HepG2 (cell line): Measurements from ENCODE around the gene CNTFR. TPM values are rescaled to one million over a fixed set of nuclear protein-coding genes. Genes with fewer than 3 reads are reported as not detected.

Source experiments
- ATAC-seq: fragments of 200-7000 bp; cut with Tn5 transposase; 3 replicates; pipeline ENCODE4 v1.9.1; 2020; ENCODE audit warnings: mild to moderate bottlenecking, moderate library complexity
- BruUV-seq: library from RNA; stranded (reverse); fragments of 400-500 nt; replicated peaks from 2 replicates; lab custom pipeline; 2021; lab: Mats Ljungman, UMichigan
- CTCF ChIA-PET: fragments of 300-600 bp; formaldehyde crosslinking; extraction: SDS; loops from one replicate; lab custom pipeline; 2021; ENCODE audit warnings: low total read pairs, inconsistent platforms, low intra/inter-chr PET ratio; lab: Yijun Ruan, JAX
- POLR2A ChIA-PET: fragments of 350-600 bp; sonication (Branson Sonifier 250); formaldehyde crosslinking; loops from one replicate; lab custom pipeline; 2020; ENCODE audit warnings: antibody characterized with exemption, inconsistent platforms; lab: Yijun Ruan, JAX
- DNase-seq: peaks from one replicate; pipeline ENCODE4 v3.0.0-alpha.2; 2015; ENCODE audit warnings: low spot score
- FAIRE-seq: peaks from 3 replicates; lab custom pipeline; 2011; peaks lifted over from hg19 to GRCh38; lab: Jason Lieb, UNC
- H2AFZ ChIP-seq: one replicate; pipeline ENCODE4 v1.6.1; 2011; ENCODE audit warnings: low read length, inconsistent platforms
- H3K27ac ChIP-seq: fragments of 300-600 bp; 3 replicates; pipeline ENCODE4 v1.8.0; 2011; ENCODE audit warnings: mixed run types, mild to moderate bottlenecking, mixed read lengths, low read length, inconsistent platforms; ENCODE audit not compliant: insufficient read depth; ENCODE audit errors: extremely low read length
- H3K27me3 ChIP-seq, 2 experiments: fragments of 200-600 bp in 1 of 2; 2 replicates in 1 of 2; 3 replicates in 1 of 2; pipeline versions ENCODE4 v1.6.0 to v1.8.0; 2011; ENCODE audit warnings: low read length in 2 of 2, mild to moderate bottlenecking in 2 of 2, moderate library complexity in 2 of 2, inconsistent platforms in 1 of 2; ENCODE audit not compliant: insufficient read depth in 2 of 2, control insufficient read depth in 1 of 2
- H3K36me3 ChIP-seq, 2 experiments: fragments of 200-600 bp in 1 of 2; replicated peaks in 1 of 2; 2 replicates in 1 of 2; 3 replicates in 1 of 2; pipeline versions ENCODE4 v1.5.1 to v1.8.0; 2011; ENCODE audit warnings: low read length in 2 of 2, inconsistent platforms in 1 of 2; ENCODE audit not compliant: insufficient read depth in 2 of 2, control insufficient read depth in 1 of 2
- H3K4me1 ChIP-seq: 2 replicates; pipeline ENCODE4 v1.5.1; 2012; ENCODE audit warnings: low read length, inconsistent platforms; ENCODE audit not compliant: insufficient read depth
- H3K4me2 ChIP-seq: 2 replicates; pipeline ENCODE4 v1.6.0; 2011; ENCODE audit warnings: low read depth, low read length, inconsistent platforms
- H3K4me3 ChIP-seq, 3 experiments: fragments of 200-600 bp in 1 of 3; sonication (generic), shearing (Covaris generic) in 1 of 3; replicated peaks in 1 of 3; 2 replicates each; pipeline ENCODE4 v1.5.1; 2011 to 2016; ENCODE audit warnings: low read length in 3 of 3, inconsistent platforms in 2 of 3, low read depth in 2 of 3, mild to moderate bottlenecking in 2 of 3, control low read depth in 1 of 3, mixed read lengths in 1 of 3; ENCODE audit not compliant: insufficient read depth in 1 of 3
- H3K79me2 ChIP-seq: one replicate; pipeline ENCODE4 v1.6.1; 2011; ENCODE audit warnings: low read length, inconsistent platforms; ENCODE audit not compliant: insufficient read depth
- H3K9ac ChIP-seq: 2 replicates; pipeline ENCODE4 v1.6.0; 2011; ENCODE audit warnings: mild to moderate bottlenecking, low read depth, low read length, inconsistent platforms; ENCODE audit not compliant: insufficient read depth
- H3K9me3 ChIP-seq: 2 replicates; pipeline ENCODE4 v1.5.1; 2012; ENCODE audit warnings: mild to moderate bottlenecking, low read length
- H4K20me1 ChIP-seq: 2 replicates; pipeline ENCODE4 v1.6.0; 2011; ENCODE audit warnings: inconsistent platforms, mild to moderate bottlenecking, low read length, moderate library complexity; ENCODE audit not compliant: insufficient read depth
- ARNT ChIP-seq: fragments of 450-650 bp; IDR thresholded peaks from 2 replicates; pipeline ENCODE4 v1.6.1; 2017
- CTCF ChIP-seq: sonication (generic); formaldehyde crosslinking; IDR thresholded peaks from 2 replicates; pipeline ENCODE4 v1.5.0; 2020; ENCODE audit warnings: mild to moderate bottlenecking, missing genetic modification reagents, moderate library complexity
- MBNL3 ChIP-seq: fragments of 250-450 bp; sonication (Bioruptor Pico); conservative IDR thresholded peaks from 2 replicates; pipeline ENCODE4 v1.8.0; 2022; ENCODE audit warnings: mild to moderate bottlenecking, inconsistent platforms
- NR2F1 ChIP-seq, 2 experiments: fragments of 450-650 bp in 1 of 2; formaldehyde crosslinking in 1 of 2; IDR thresholded peaks; 2 replicates each; pipeline versions ENCODE4 v1.5.0 to v1.6.1; 2016 to 2020; ENCODE audit warnings: mild to moderate bottlenecking in 1 of 2, missing compliant biosample characterization in 1 of 2, missing genetic modification reagents in 1 of 2, moderate library complexity in 1 of 2
- RERE ChIP-seq: IDR thresholded peaks from 2 replicates; pipeline ENCODE4 v1.6.1; 2016; ENCODE audit warnings: low read depth, missing genetic modification reagents, missing compliant biosample characterization
- ZNF431 ChIP-seq: sonication (generic); formaldehyde crosslinking; IDR thresholded peaks from 2 replicates; pipeline ENCODE4 v1.9.0; 2022; ENCODE audit warnings: missing genetic modification reagents, low read depth, mild to moderate bottlenecking, borderline replicate concordance
- WGBS: methylation state at CpG from one replicate; pipeline ENCODE4 v1.1.6; 2017; ENCODE audit warnings: low lambda C conversion rate; 5-methylcytosine and 5-hydroxymethylcytosine counted together
- in situ Hi-C: cut with HindIII; loops from 2 replicates; pipeline ENCODE4 v1.10.0; 2017; ENCODE audit warnings: low pct_unique_long_range_greater_than_20kb; ENCODE audit not compliant: extremely low pct_ligation_motif_present
- intact Hi-C: fragments of 100-400 bp; cut with micrococcal nuclease; formaldehyde crosslinking; loops from one replicate; pipeline ENCODE4 v1.10.0; 2022; ENCODE audit not compliant: unreplicated experiment
- polyA plus RNA-seq, 8 experiments: library from polyadenylated mRNA; depleted of rRNA in 3 of 8; stranded (reverse) in 7 of 8; unstranded in 1 of 8; fragments of >200 nt; fragmentation: Illumina TruSeq in 4 of 8; extraction: Trizol in 4 of 8; gene quantifications; 2 replicates each; pipeline versions ENCODE4 v1.2.1 to v1.2.3, GENCODE V29; 2011 to 2016; ENCODE audit warnings: low read depth in 4 of 8, missing spikeins in 1 of 8, mixed read lengths in 1 of 8; ENCODE audit not compliant: insufficient read depth in 1 of 8
- total RNA-seq, 5 experiments: library from RNA; depleted of rRNA; stranded (reverse); fragments of >200 nt; fragmentation: Illumina TruSeq; extraction: Trizol; gene quantifications; 2 replicates each; pipeline ENCODE4 v1.2.3, GENCODE V29; 2016; ENCODE audit warnings: low read depth in 1 of 5

Gene CNTFR
- total and polyA plus RNA-seq, 2 of the 13 experiments (the other 11 are each of a cell fraction or from before 2014, with no cell fraction given) = not detected

- H3K79me2 ChIP-seq = no peaks in the 10 kb centered on the region
- ATAC-seq = no peak
- no TSS peak for BruUV-seq
- intact Hi-C loops = loop anchor here (5.0 kb wide), 1 partner anchor 92 kb away; no protein-coding TSS in a partner anchor
- FAIRE-seq = no peak
- H4K20me1 ChIP-seq = peaks cover 4% of the 10 kb centered on the region; the same call in 1 of the 2 replicates
- H3K4me1 ChIP-seq = peaks cover 28% of the 10 kb centered on the region; the same call in 1 of the 2 replicates
- no peak overlapping the region for H3K9ac ChIP-seq
- H3K27ac ChIP-seq = no peak overlapping the region
- peaks cover 11 to 50% of the 10 kb centered on the region in 2 experiments for H3K27me3 ChIP-seq
- H3K36me3 ChIP-seq = no peaks in the 10 kb centered on the region
- ChIA-PET POLR2A (no interaction called here), CTCF (no interaction called here)
- no peak for DNase-seq
- no peak overlapping the region for H3K4me2 ChIP-seq
- no peak overlapping the region for H2AFZ ChIP-seq
- no peaks in the 10 kb centered on the region for H3K9me3 ChIP-seq
- no peak for TF ChIP-seq MBNL3 (CRISPR knock-in tag)
- TF ChIP-seq NR2F1 (CRISPR knock-in tag; IDR thresholded peaks at IDR 0.05) = no peak
- TF ChIP-seq RERE (CRISPR knock-in tag) = no peak
- no peak for TF ChIP-seq ARNT
- TF ChIP-seq CTCF (CRISPR knock-in tag) = no peak
- TF ChIP-seq ZNF431 (CRISPR knock-in tag) = no peak
- TF ChIP-seq, all 625 proteins: peak for 0
- WGBS = 51% methylated on average over 9 of the region's 9 CpGs
- H3K4me3 ChIP-seq = no peak overlapping the region
- in situ Hi-C loops = loop anchor here (5.0 kb wide), 1 partner anchor 42 kb away; no protein-coding TSS in a partner anchor
Measured at GRCh38 chr9:34594177-34594576, 4.7 kb upstream of the CNTFR start.
